ENCODE measurements around the gene ARHGEF40.

- TF ChIP-seq CTBP1 (IDR thresholded peaks at IDR 0.05; ENCODE audit: borderline replicate concordance) (no peak), HDGF (IDR thresholded peaks at IDR 0.05; ENCODE audit: borderline replicate concordance) (no peak), SP1 (IDR thresholded peaks at IDR 0.05) (no peak), SUZ12 (IDR thresholded peaks at IDR 0.05) (no peak)
Observed at GRCh38 chr14:21073921-21074320, 3.8 kb downstream of the ARHGEF40 start.
